SK-N-MC (cell line): ENCODE data around the gene GPS1.
A peak's percentile ranks its signal among the peaks of the same experiment; 100 is the strongest.

Experiments used
- DNase-seq: peaks from one replicate; pipeline ENCODE4 v3.0.0-alpha.2; 2011; ENCODE audit warnings: low read depth, low spot score
- H3K27ac ChIP-seq: fragments of 200-600 bp; sonication (generic); 2 replicates; pipeline ENCODE4 v1.5.1; 2016; ENCODE audit warnings: mixed run types
- H3K36me3 ChIP-seq: fragments of 200-600 bp; sonication (generic); 2 replicates; pipeline ENCODE4 v1.6.1; 2017; ENCODE audit warnings: antibody characterized with exemption, low read length, mixed read lengths; ENCODE audit not compliant: insufficient read depth
- H3K4me3 ChIP-seq: fragments of 200-600 bp; sonication (generic); 2 replicates; pipeline ENCODE4 v1.5.1; 2016
- H3K9ac ChIP-seq: fragments of 200-600 bp; sonication (generic); 2 replicates; pipeline ENCODE4 v1.8.0; 2017; ENCODE audit warnings: mixed run types, mixed read lengths; ENCODE audit not compliant: insufficient read length
- H3K9me3 ChIP-seq: fragments of 200-600 bp; sonication (generic); 2 replicates; pipeline ENCODE4 v1.6.1; 2017; ENCODE audit warnings: low read depth, mild to moderate bottlenecking, antibody characterized with exemption, low read length, moderate library complexity, mixed read lengths
- EZH2 ChIP-seq: fragments of 200-600 bp; sonication (generic); IDR thresholded peaks from one replicate; pipeline ENCODE4 v1.6.1; 2017; ENCODE audit warnings: antibody characterized with exemption
- FOXP2 ChIP-seq: optimal IDR thresholded peaks from 2 replicates; pipeline ENCODE3; 2011; ENCODE audit warnings: mild to moderate bottlenecking, moderate library complexity; ENCODE audit not compliant: insufficient read depth; ENCODE audit errors: extremely low read length, control extremely low read depth
- POLR2AphosphoS5 ChIP-seq: IDR thresholded peaks from 2 replicates; pipeline ENCODE4 v1.6.1; 2012; ENCODE audit warnings: mild to moderate bottlenecking, low read depth, low read length, borderline replicate concordance

GPS1 gene

GRCh38 chr17:82051776-82052637, at the start of gene GPS1, which contains the start of gene RFNG:
TSS of gene GPS1 (plus strand) at chr17:82051898. CDS start at chr17:82051932, 34 bp downstream.
TSS of gene RFNG (minus strand) at chr17:82051811. CDS start at chr17:82051766, 45 bp downstream.
- Histone ChIP-seq H3K36me3 (peaks cover 23% of the 10 kb centered on the region; the same call in 1 of the 2 replicates), H3K9me3 (no peaks in the 10 kb centered on the region), H3K4me3 (peak within 1 kb of the TSS; percentile 94), H3K9ac (peak within 1 kb of the TSS; percentile 83), H3K27ac (no peak within 1 kb of the TSS)
- no peak for DNase-seq
- TF ChIP-seq FOXP2 = no peak
- TF ChIP-seq EZH2 = no peak
- TF ChIP-seq POLR2AphosphoS5 = peak; percentile 64

- Histone ChIP-seq H3K36me3 (no peaks in the 10 kb centered on the region), H3K27ac (no peak overlapping the region), H3K9me3 (no peaks in the 10 kb centered on the region), H3K9ac (no peak overlapping the region), H3K4me3 (no peak overlapping the region)
- no peak for DNase-seq
- TF ChIP-seq POLR2AphosphoS5 (no peak), FOXP2 (no peak), EZH2 (no peak)
Observed at GRCh38 chr17:82003411-82004381, 48.0 kb upstream of the GPS1 start.

GRCh38 chr17:82004517-82005455, 46.9 kb upstream of the GPS1 start:
- H3K9me3 ChIP-seq = no peaks in the 10 kb centered on the region
- H3K4me3 ChIP-seq = no peak overlapping the region
- no peak overlapping the region for H3K9ac ChIP-seq
- H3K27ac ChIP-seq = no peak overlapping the region
- DNase-seq = no peak
- TF ChIP-seq FOXP2 (no peak), EZH2 (no peak), POLR2AphosphoS5 (no peak)
- H3K36me3 ChIP-seq = no peaks in the 10 kb centered on the region

GRCh38 chr17:82005701-82006348, 45.9 kb upstream of the GPS1 start:
- no peak overlapping the region for H3K9ac ChIP-seq
- TF ChIP-seq POLR2AphosphoS5 (no peak), EZH2 (no peak), FOXP2 (no peak)
- no peak overlapping the region for H3K4me3 ChIP-seq
- DNase-seq = no peak
- H3K9me3 ChIP-seq = no peaks in the 10 kb centered on the region
- no peak overlapping the region for H3K27ac ChIP-seq
- no peaks in the 10 kb centered on the region for H3K36me3 ChIP-seq

GRCh38 chr17:82006468-82007227, 45.0 kb upstream of the GPS1 start:
- Histone ChIP-seq H3K9me3 (no peaks in the 10 kb centered on the region), H3K4me3 (no peak overlapping the region), H3K9ac (no peak overlapping the region), H3K27ac (0 out of 2 replicates have a peak overlapping the region, but pooled peaks have one; percentile 25), H3K36me3 (no peaks in the 10 kb centered on the region)
- no peak for DNase-seq
- TF ChIP-seq EZH2 = no peak
- TF ChIP-seq POLR2AphosphoS5 = no peak
- no peak for TF ChIP-seq FOXP2

- Histone ChIP-seq H3K9ac (no peak overlapping the region), H3K36me3 (no peaks in the 10 kb centered on the region), H3K9me3 (no peaks in the 10 kb centered on the region)
Observed at GRCh38 chr17:82007228-82007494, 44.5 kb upstream of the GPS1 start.

More at GRCh38 chr17:82007228-82007494, 44.5 kb upstream of the GPS1 start:
- TF ChIP-seq EZH2 (no peak), FOXP2 (no peak), POLR2AphosphoS5 (no peak)
- no peak for DNase-seq
- Histone ChIP-seq H3K27ac (no peak overlapping the region), H3K4me3 (no peak overlapping the region)
